Midbrain (tissue), 1 donor: Measurements from ENCODE around the gene RBMS3.
"Not testable (repeated sequence)": the region's sequence is repeated elsewhere in the genome, so short reads cannot be mapped to it uniquely, and the experiment has no call there.

Experiments
- DNase-seq: peaks from one replicate; lab custom pipeline; 2025; lab: John Stamatoyannopoulos, UW

Gene RBMS3

GRCh38 chr3:29430558-29430971 lies 149.7 kb downstream of the RBMS3 start:
- DNase-seq, result no peak

- DNase-seq, result no peak
These were observed 155.9 kb downstream of the RBMS3 start for GRCh38 chr3:29436612-29437323.

GRCh38 chr3:29438580-29438979 lies 157.7 kb downstream of the RBMS3 start:
- no peak for DNase-seq

GRCh38 chr3:29440413-29441305 lies 159.8 kb downstream of the RBMS3 start:
- no peak for DNase-seq

- no peak for DNase-seq
These were observed 160.6 kb downstream of the RBMS3 start for GRCh38 chr3:29441422-29441821.

GRCh38 chr3:29447946-29448627 lies 167.2 kb downstream of the RBMS3 start:
- no peak for DNase-seq

GRCh38 chr3:29451920-29452319 lies 171.0 kb downstream of the RBMS3 start:
- DNase-seq, result no peak

GRCh38 chr3:29452934-29453283 lies 172.0 kb downstream of the RBMS3 start:
- no peak for DNase-seq

GRCh38 chr3:29453284-29454001 lies 172.6 kb downstream of the RBMS3 start:
- peak; percentile 24 for DNase-seq

- peak; percentile 7 for DNase-seq
These were observed 173.3 kb downstream of the RBMS3 start for GRCh38 chr3:29454161-29454611.

- no peak for DNase-seq
These were observed 176.0 kb downstream of the RBMS3 start for GRCh38 chr3:29456901-29457300.

GRCh38 chr3:29463304-29463703 lies 182.4 kb downstream of the RBMS3 start:
- no peak for DNase-seq

- no peak for DNase-seq
These were observed 185.0 kb downstream of the RBMS3 start for GRCh38 chr3:29465836-29466235.

GRCh38 chr3:29466442-29466841 lies 185.6 kb downstream of the RBMS3 start:
- DNase-seq, result no peak

- no peak for DNase-seq
These were observed 187.3 kb downstream of the RBMS3 start for GRCh38 chr3:29468187-29468586.

- not testable (repeated sequence) for DNase-seq
These were observed 192.8 kb downstream of the RBMS3 start for GRCh38 chr3:29473481-29474170.

GRCh38 chr3:29475305-29475840 lies 194.5 kb downstream of the RBMS3 start:
- DNase-seq, result no peak

GRCh38 chr3:29475854-29476253 lies 195.0 kb downstream of the RBMS3 start:
- DNase-seq, result no peak

- no peak for DNase-seq
These were observed 197.7 kb downstream of the RBMS3 start for GRCh38 chr3:29478611-29479010.

- no peak for DNase-seq
These were observed 200.4 kb downstream of the RBMS3 start for GRCh38 chr3:29481249-29481648.
